Measurements from ENCODE around the gene ACP5. TPM values are rescaled to one million over a fixed set of nuclear protein-coding genes. Genes with fewer than 3 reads are reported as not detected.

Gene ACP5
- total RNA-seq, 1 donor from 2014 or later = 24.8 TPM

GRCh38 chr19:11597202-11598102, 20.0 kb upstream of the ACP5 start, which contains the start of gene ZNF627:
TSS of gene ZNF627 (plus strand) at chr19:11597483. CDS start at chr19:11597628, 145 bp downstream.
- Histone ChIP-seq H3K27me3 (ENCODE audit: control insufficient read depth, insufficient read depth, low read length) (no peaks in the 10 kb centered on the region), H3K4me3 (ENCODE audit: low read depth, low read length) (peak within 1 kb of the TSS; percentile 92), H3K36me3 (ENCODE audit: control insufficient read depth, insufficient read depth, low read length) (no peaks in the 10 kb centered on the region)
- TF ChIP-seq CTCF (IDR thresholded peaks at IDR 0.05; ENCODE audit: insufficient read depth, low read length, poor library complexity, severe bottlenecking) = peak; percentile 12
- DNase-seq (ENCODE audit: low read depth) = peak; percentile 86

GRCh38 chr19:11596156-11596555, 18.7 kb upstream of the ACP5 start:
- no peak for TF ChIP-seq CTCF (IDR thresholded peaks at IDR 0.05; ENCODE audit: insufficient read depth, low read length, poor library complexity, severe bottlenecking)
- Histone ChIP-seq H3K4me3 (ENCODE audit: low read depth, low read length) (no peak overlapping the region), H3K27me3 (ENCODE audit: control insufficient read depth, insufficient read depth, low read length) (no peaks in the 10 kb centered on the region), H3K36me3 (ENCODE audit: control insufficient read depth, insufficient read depth, low read length) (no peaks in the 10 kb centered on the region)
- no peak for DNase-seq (ENCODE audit: low read depth)

- TF ChIP-seq CTCF (IDR thresholded peaks at IDR 0.05; ENCODE audit: insufficient read depth, low read length, poor library complexity, severe bottlenecking) = no peak
- no peak for DNase-seq (ENCODE audit: low read depth)
Measured at GRCh38 chr19:11594084-11594483, 16.6 kb upstream of the ACP5 start.

GRCh38 chr19:11587975-11588631, 10.7 kb upstream of the ACP5 start:
- DNase-seq (ENCODE audit: low read depth) = no peak
- TF ChIP-seq CTCF (IDR thresholded peaks at IDR 0.05; ENCODE audit: insufficient read depth, low read length, poor library complexity, severe bottlenecking) = no peak
- H3K27me3 ChIP-seq (ENCODE audit: control insufficient read depth, insufficient read depth, low read length) = no peaks in the 10 kb centered on the region
- no peaks in the 10 kb centered on the region for H3K36me3 ChIP-seq (ENCODE audit: control insufficient read depth, insufficient read depth, low read length)
- H3K4me3 ChIP-seq (ENCODE audit: low read depth, low read length) = no peak overlapping the region

More at GRCh38 chr19:11594084-11594483, 16.6 kb upstream of the ACP5 start:
- H3K4me3 ChIP-seq (ENCODE audit: low read depth, low read length) = no peak overlapping the region
- no peaks in the 10 kb centered on the region for H3K36me3 ChIP-seq (ENCODE audit: control insufficient read depth, insufficient read depth, low read length)
- H3K27me3 ChIP-seq (ENCODE audit: control insufficient read depth, insufficient read depth, low read length) = no peaks in the 10 kb centered on the region

DNA sequence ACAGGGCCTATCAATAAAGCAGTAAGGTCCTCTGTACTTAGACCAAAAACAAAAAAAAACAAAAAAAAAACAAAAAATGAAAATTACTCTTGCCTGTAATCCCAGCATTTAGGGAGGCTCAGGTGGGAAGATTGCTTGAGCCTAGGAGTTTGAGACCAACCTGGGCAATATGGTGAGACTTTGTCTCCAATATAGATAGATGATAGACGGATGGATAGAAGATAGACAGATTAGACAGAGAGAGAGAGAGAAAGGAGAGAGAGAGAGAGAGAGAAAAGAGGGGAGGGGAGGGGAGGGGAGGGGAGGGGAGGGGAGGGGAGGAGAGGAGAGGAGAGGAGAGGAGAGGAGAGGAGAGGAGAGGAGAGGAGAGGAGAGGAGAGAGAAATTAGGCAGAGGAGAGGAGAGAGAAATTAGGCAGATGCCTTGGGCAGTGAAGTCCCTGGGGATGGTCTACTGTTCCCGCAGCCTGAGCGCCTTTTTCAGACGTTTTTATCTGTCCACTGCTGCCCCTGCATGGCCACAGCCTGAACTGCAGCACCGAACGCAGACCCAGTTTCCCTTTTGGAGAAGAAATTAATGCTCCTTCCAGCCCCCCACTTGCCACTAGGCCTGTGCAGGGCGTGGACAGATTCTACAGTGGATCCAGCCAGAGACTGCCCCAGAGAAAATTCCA, 10.0 kb upstream of the ACP5 start:
- TF ChIP-seq CTCF (IDR thresholded peaks at IDR 0.05; ENCODE audit: insufficient read depth, low read length, poor library complexity, severe bottlenecking) = peak; percentile 90
- H3K4me3 ChIP-seq (ENCODE audit: low read depth, low read length) = no peak overlapping the region
- DNase-seq (ENCODE audit: low read depth) = no peak
- no peaks in the 10 kb centered on the region for H3K36me3 ChIP-seq (ENCODE audit: control insufficient read depth, insufficient read depth, low read length)
- no peaks in the 10 kb centered on the region for H3K27me3 ChIP-seq (ENCODE audit: control insufficient read depth, insufficient read depth, low read length)
